ENCODE results near the gene USP48. TPM values are rescaled to one million over a fixed set of nuclear protein-coding genes. Genes with fewer than 3 reads are reported as not detected.

The USP48 gene
- total RNA-seq, 1 donor from 2014 or later, result 56.4 TPM

DNA sequence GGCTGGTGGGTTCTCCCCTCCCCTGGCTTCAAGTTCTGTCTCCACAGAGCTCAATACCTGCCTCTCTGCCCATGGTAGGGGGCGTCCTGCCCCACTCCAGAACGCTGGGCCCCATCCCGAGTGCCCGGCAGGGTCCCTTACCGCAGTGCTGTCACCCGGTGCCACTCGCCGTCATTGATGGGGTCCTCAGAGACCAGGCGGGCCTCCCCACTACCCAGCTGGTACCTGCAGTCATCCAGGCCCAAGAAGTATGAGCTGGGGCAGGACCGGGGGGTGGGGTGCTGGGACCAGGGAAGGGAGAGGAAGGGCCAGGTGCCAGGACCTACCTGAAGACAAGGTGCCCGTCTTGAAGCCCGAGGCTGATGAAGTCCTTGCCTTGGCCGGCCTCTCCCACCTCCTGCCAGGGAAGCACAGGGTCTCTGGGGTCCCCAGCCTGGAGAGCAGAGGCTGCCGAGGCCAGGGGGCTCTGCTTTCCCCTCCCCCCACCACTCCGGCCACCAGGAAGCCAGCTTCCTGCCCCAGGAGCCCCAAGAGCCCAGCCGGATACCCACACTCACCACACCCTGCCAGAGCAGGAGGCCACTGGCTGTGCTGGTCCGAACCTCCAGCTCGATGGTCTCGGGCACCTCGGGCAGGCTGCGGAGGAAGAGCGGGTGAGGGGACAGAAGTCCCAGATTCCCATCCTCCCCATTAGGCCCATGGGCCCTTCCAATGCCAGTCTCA lies 41.2 kb upstream of the USP48 start:
- intact Hi-C loops (cut with DNase I), result no loop called here
- DNase-seq (no peak), ATAC-seq (no peak)
- Histone ChIP-seq H3K36me3 (peaks cover 70% of the 10 kb centered on the region), H3K4me3 (no peak overlapping the region), H3K9me3 (no peaks in the 10 kb centered on the region), H3K27ac (no peak overlapping the region), H3K27me3 (no peaks in the 10 kb centered on the region), H3K4me1 (no peaks in the 10 kb centered on the region)
- TF ChIP-seq, protein P1, sequence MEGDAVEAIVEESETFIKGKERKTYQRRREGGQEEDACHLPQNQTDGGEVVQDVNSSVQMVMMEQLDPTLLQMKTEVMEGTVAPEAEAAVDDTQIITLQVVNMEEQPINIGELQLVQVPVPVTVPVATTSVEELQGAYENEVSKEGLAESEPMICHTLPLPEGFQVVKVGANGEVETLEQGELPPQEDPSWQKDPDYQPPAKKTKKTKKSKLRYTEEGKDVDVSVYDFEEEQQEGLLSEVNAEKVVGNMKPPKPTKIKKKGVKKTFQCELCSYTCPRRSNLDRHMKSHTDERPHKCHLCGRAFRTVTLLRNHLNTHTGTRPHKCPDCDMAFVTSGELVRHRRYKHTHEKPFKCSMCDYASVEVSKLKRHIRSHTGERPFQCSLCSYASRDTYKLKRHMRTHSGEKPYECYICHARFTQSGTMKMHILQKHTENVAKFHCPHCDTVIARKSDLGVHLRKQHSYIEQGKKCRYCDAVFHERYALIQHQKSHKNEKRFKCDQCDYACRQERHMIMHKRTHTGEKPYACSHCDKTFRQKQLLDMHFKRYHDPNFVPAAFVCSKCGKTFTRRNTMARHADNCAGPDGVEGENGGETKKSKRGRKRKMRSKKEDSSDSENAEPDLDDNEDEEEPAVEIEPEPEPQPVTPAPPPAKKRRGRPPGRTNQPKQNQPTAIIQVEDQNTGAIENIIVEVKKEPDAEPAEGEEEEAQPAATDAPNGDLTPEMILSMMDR (IDR thresholded peaks at IDR 0.05), result no peak

DNA sequence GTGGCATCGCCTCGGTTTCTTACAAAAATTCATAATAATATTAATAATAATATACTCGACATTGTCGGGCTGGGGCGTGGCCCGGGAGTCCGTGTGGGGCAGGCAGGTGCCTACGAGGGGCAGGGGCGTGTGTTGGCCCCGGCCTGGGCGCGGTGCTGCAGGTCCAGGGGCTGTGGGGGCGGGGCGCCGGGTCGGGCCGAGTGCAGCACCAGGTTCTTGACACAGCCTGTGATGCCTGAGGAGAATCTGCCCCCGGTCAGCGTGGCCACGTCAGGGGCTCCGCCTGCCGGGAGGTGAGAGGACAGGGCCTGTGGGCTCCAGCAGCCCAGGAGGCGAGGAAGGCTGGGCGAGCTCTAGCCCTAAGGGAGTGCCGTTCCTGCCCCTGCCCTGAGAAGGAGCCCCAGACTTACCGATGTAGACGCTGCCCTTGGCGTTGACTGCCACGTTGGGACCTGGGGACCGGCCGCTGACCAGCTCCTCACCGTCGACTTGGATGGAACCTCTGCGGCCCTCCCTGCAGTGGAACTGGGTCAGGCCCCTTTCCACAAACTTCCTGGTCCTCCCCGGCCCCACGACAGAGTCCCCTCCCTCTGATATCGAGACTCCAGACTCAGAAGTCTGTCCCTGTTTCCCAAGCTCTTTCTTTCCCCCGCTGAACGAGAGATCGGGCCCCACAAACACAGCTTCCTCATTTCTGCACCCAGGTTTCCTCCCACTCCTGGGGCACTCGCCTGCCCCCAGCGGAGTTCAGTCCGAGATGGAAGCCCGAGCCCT lies 40.4 kb upstream of the USP48 start:
- TF ChIP-seq, protein P1 (IDR thresholded peaks at IDR 0.05), result no peak
- no peak overlapping the region for H3K27ac ChIP-seq
- H3K36me3 ChIP-seq, result peaks cover 63% of the 10 kb centered on the region
- no peaks in the 10 kb centered on the region for H3K9me3 ChIP-seq
- ATAC-seq (no peak), DNase-seq (no peak)
- H3K4me3 ChIP-seq, result no peak overlapping the region
- no peaks in the 10 kb centered on the region for H3K27me3 ChIP-seq
- intact Hi-C loops (cut with DNase I), result no loop called here
- H3K4me1 ChIP-seq, result no peaks in the 10 kb centered on the region

DNA sequence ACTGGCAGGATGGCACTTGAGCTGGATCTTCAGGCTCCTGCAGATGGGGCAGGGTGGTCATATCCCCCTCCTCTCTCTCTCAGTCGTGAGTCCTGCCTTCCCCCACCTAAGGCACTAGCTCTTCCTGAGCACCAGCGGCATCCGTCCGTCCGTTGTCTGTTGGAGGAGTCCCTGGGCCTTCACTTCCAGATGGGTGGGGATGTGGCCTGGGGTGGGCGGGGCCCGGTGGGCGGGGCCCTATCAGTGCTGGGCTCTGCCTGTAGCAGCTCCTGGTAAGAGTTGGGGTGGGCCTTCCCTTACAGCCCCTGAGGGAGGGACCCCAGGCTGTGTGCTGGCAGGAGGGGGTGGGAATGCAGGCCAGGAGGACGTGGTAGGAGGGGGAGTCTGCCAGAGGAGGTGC lies 39.4 kb upstream of the USP48 start:
- intact Hi-C loops (cut with DNase I), result no loop called here

DNA sequence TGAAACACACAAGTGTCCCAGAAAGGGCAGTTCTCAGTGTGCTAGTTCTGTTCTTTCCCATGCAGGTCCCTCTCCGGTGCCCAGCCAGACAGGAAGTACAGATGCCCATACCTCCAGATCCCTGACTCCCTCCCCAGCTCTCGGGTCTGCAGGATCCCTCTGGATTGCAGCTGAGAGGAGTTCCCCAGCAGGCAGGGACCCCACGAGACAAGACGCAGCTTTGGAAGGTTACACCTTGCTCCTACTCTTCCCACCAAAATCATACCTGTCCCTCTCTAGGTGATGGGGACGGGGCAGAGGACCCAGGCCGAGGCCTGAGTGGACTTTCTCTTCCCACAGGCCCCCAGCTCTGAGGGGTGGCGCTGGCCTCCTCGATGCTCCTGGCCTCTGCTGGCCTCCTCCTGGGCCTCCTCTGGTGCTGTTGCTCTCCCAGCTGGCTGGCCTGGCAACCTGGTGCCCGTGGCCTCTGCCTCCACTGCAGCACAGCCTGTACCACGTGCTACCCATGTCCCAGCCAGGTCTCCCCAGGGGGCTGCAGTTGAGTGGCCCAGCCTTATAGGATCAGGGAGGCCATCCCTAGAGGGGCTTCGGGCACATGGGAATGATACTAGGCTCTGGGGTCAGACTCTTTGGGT lies 38.6 kb upstream of the USP48 start:
- ATAC-seq (peak; percentile 5), DNase-seq (no peak)
- Histone ChIP-seq H3K9me3 (no peaks in the 10 kb centered on the region), H3K36me3 (peaks cover 44% of the 10 kb centered on the region), H3K27ac (no peak overlapping the region), H3K4me1 (no peaks in the 10 kb centered on the region), H3K27me3 (no peaks in the 10 kb centered on the region), H3K4me3 (no peak overlapping the region)
- TF ChIP-seq, protein P1 (IDR thresholded peaks at IDR 0.05), result no peak
- intact Hi-C loops (cut with DNase I), result no loop called here

More for the DNA sequence above, 39.4 kb upstream of the USP48 start:
- Histone ChIP-seq H3K4me3 (no peak overlapping the region), H3K36me3 (peaks cover 52% of the 10 kb centered on the region), H3K4me1 (no peaks in the 10 kb centered on the region), H3K9me3 (no peaks in the 10 kb centered on the region), H3K27ac (no peak overlapping the region), H3K27me3 (no peaks in the 10 kb centered on the region)
- ATAC-seq (peak; percentile 19), DNase-seq (no peak)
- TF ChIP-seq, protein P1 (IDR thresholded peaks at IDR 0.05), result no peak

DNA sequence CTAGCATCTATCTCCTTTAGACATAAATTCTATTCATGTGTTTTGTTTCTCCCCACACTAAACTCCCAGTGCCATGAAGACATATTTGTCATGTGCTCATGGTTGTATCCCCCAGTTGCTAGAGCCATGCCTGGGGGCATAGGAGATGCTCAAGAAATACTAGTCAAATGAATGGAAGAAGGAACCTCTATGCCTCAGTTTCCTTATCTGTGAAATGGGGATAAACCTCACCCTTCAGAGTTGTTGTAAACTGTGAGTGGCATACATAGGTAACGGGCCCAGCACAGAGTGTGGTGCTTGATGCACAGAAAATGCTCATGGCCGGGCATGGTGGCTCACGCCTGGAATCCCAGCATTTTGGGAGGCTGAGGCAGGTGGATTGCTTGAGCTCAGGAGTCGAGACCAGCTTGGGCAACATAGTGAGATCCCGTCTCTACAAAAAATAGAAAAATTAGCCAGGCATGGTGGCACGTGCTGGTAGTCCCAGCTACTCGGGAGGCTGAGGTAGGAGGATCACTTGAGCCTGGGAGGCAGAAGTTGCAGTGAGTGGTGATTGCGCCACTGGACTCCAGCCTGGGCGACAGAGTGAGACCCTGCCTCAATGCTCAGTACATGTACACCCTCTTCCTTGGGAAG lies 37.8 kb upstream of the USP48 start:
- no peak overlapping the region for H3K4me3 ChIP-seq
- ATAC-seq (no peak), DNase-seq (no peak)
- peaks cover 36% of the 10 kb centered on the region for H3K36me3 ChIP-seq
- H3K4me1 ChIP-seq, result peaks cover 2% of the 10 kb centered on the region
- TF ChIP-seq, protein P1 (IDR thresholded peaks at IDR 0.05), result no peak
- intact Hi-C loops (cut with DNase I), result no loop called here
- H3K9me3 ChIP-seq, result no peaks in the 10 kb centered on the region
- H3K27me3 ChIP-seq, result no peaks in the 10 kb centered on the region
- H3K27ac ChIP-seq, result no peak overlapping the region

All from upper lobe of right lung (tissue), 1 donor.